Endothelial cell of umbilical vein (primary cell): ENCODE measurements around the gene MRPL34. TPM values are rescaled to one million over a fixed set of nuclear protein-coding genes. Genes with fewer than 3 reads are reported as not detected.

Experiments used
- BruUV-seq: library from RNA; stranded (reverse); fragments of 400-500 nt; replicated peaks from 2 replicates; lab custom pipeline; 2021; lab: Mats Ljungman, UMichigan
- CTCF ChIA-PET: fragments of 300-600, 350-600 bp; sonication (Branson Sonifier 250); formaldehyde crosslinking; loops from one replicate; lab custom pipeline; 2021; ENCODE audit warnings: antibody characterized with exemption, inconsistent platforms; lab: Charles Lee
- POLR2A ChIA-PET: fragments of 300-600, 350-600 bp; sonication (Branson Sonifier 250); formaldehyde crosslinking; loops from one replicate; lab custom pipeline; 2021; ENCODE audit warnings: antibody characterized with exemption, inconsistent platforms; lab: Charles Lee
- DNase-seq: peaks from one replicate; pipeline ENCODE4 v3.0.0-alpha.2; 2011; ENCODE audit warnings: low read depth, low spot score
- FAIRE-seq: peaks from 2 replicates; lab custom pipeline; 2011; peaks lifted over from hg19 to GRCh38; lab: Jason Lieb, UNC
- H2AFZ ChIP-seq: 2 replicates; pipeline ENCODE4 v1.6.0; 2012; ENCODE audit warnings: low read depth, low read length, control low read depth, inconsistent platforms
- H3K27ac ChIP-seq: 2 replicates; pipeline ENCODE4 v1.5.1; 2011; ENCODE audit warnings: low read depth, mild to moderate bottlenecking, control low read depth, low read length, moderate library complexity; ENCODE audit not compliant: insufficient read depth
- H3K27me3 ChIP-seq, 2 experiments: 2 replicates each; pipeline versions ENCODE4 v1.6.0 to v1.6.1; 2011; ENCODE audit warnings: low read length in 2 of 2, mixed read lengths in 1 of 2; ENCODE audit not compliant: control insufficient read depth in 2 of 2, insufficient read depth in 2 of 2
- H3K36me3 ChIP-seq, 2 experiments: 2 replicates in 1 of 2; 3 replicates in 1 of 2; pipeline ENCODE4 v1.5.1; 2011; ENCODE audit warnings: low read length in 2 of 2, mild to moderate bottlenecking in 1 of 2, moderate library complexity in 1 of 2; ENCODE audit not compliant: control insufficient read depth in 2 of 2, insufficient read depth in 2 of 2; ENCODE audit errors: extremely low read depth in 1 of 2
- H3K4me1 ChIP-seq: 3 replicates; pipeline ENCODE4 v1.5.1; 2011; ENCODE audit warnings: mild to moderate bottlenecking, low read length; ENCODE audit not compliant: control insufficient read depth, insufficient read depth; ENCODE audit errors: extremely low read depth
- H3K4me2 ChIP-seq: 2 replicates; pipeline ENCODE4 v1.6.1; 2011; ENCODE audit warnings: low read length, control low read depth, mixed read lengths; ENCODE audit not compliant: insufficient read depth
- H3K4me3 ChIP-seq, 3 experiments: fragments of 200-600 bp in 1 of 3; sonication (generic), shearing (Covaris generic) in 1 of 3; replicated peaks in 1 of 3; 2 replicates each; pipeline ENCODE4 v1.5.1; 2011 to 2016; ENCODE audit warnings: control low read depth in 3 of 3, low read length in 3 of 3, mild to moderate bottlenecking in 2 of 3, inconsistent platforms in 1 of 3, low read depth in 1 of 3, moderate library complexity in 1 of 3; ENCODE audit not compliant: insufficient read depth in 1 of 3
- H3K79me2 ChIP-seq: 2 replicates; pipeline ENCODE4 v1.6.0; 2012; ENCODE audit warnings: low read length, inconsistent platforms; ENCODE audit not compliant: control insufficient read depth, insufficient read depth
- H3K9ac ChIP-seq: replicated peaks from 2 replicates; pipeline ENCODE3; 2011; ENCODE audit warnings: low read length, control low read depth; ENCODE audit not compliant: insufficient read depth; ENCODE audit errors: extremely low read depth
- H3K9me1 ChIP-seq: replicated peaks from 3 replicates; pipeline ENCODE4 v1.6.0; 2011; ENCODE audit warnings: mild to moderate bottlenecking, low read length; ENCODE audit not compliant: control insufficient read depth, insufficient read depth; ENCODE audit errors: extremely low read depth
- H3K9me3 ChIP-seq: replicated peaks from 2 replicates; pipeline ENCODE4 v1.5.1; 2012; ENCODE audit warnings: low read length, inconsistent platforms; ENCODE audit not compliant: control insufficient read depth, insufficient read depth
- H4K20me1 ChIP-seq: replicated peaks from 2 replicates; pipeline ENCODE3; 2011; ENCODE audit warnings: mild to moderate bottlenecking, low read length; ENCODE audit not compliant: control insufficient read depth, insufficient read depth; ENCODE audit errors: extremely low read depth
- EZH2 ChIP-seq: IDR thresholded peaks from 2 replicates; pipeline ENCODE4 v1.6.1; 2012; ENCODE audit warnings: borderline replicate concordance, low read depth, mild to moderate bottlenecking, moderate library complexity, low read length, inconsistent platforms; ENCODE audit not compliant: severe bottlenecking
- FOS ChIP-seq: IDR thresholded peaks from 2 replicates; pipeline ENCODE4 v1.6.1; 2011; ENCODE audit warnings: mild to moderate bottlenecking, low read length, moderate library complexity, borderline replicate concordance; ENCODE audit not compliant: insufficient read depth
- GATA2 ChIP-seq: IDR thresholded peaks from 2 replicates; pipeline ENCODE4 v1.7.0; 2011; ENCODE audit warnings: low read depth, mild to moderate bottlenecking, moderate library complexity, mixed read lengths, low read length; ENCODE audit not compliant: insufficient read length, insufficient read depth
- JUN ChIP-seq: IDR thresholded peaks from 2 replicates; pipeline ENCODE4 v1.6.1; 2011; ENCODE audit warnings: borderline replicate concordance, low read depth; ENCODE audit not compliant: insufficient read length, insufficient read depth
- MYC ChIP-seq: IDR thresholded peaks from one replicate; pipeline ENCODE4 v1.6.1; 2011; ENCODE audit warnings: mild to moderate bottlenecking, low read depth, low read length
- POLR2A ChIP-seq: IDR thresholded peaks from 2 replicates; pipeline ENCODE4 v1.6.1; 2012; ENCODE audit warnings: low read depth, mild to moderate bottlenecking, control low read depth, low read length
- POLR2AphosphoS5 ChIP-seq: IDR thresholded peaks from 2 replicates; pipeline ENCODE4 v1.6.1; 2012; ENCODE audit warnings: low read depth, mild to moderate bottlenecking, control low read depth, low read length, moderate library complexity; ENCODE audit not compliant: insufficient read depth
- dilution Hi-C: fragments of 300-500 bp; cut with MboI; formaldehyde crosslinking; loops from one replicate; pipeline ENCODE4 v1.15.0; 2019; ENCODE audit warnings: low sequenced_read_pairs; ENCODE audit not compliant: extremely low pct_ligation_motif_present
- intact Hi-C: fragments of 100-400 bp; cut with micrococcal nuclease; formaldehyde crosslinking; loops from one replicate; pipeline ENCODE4 v1.10.0; 2022
- polyA plus RNA-seq, 4 experiments: library from polyadenylated mRNA; depleted of rRNA in 3 of 4; stranded (reverse) in 3 of 4; unstranded in 1 of 4; fragments of >200 nt; gene quantifications; 2 replicates each; pipeline versions ENCODE4 v1.2.1 to v1.2.3, GENCODE V29; 2011 to 2012; ENCODE audit warnings: missing spikeins in 1 of 4
- total RNA-seq: library from RNA; stranded (reverse); gene quantifications from 2 replicates; pipeline ENCODE4 v1.2.3, GENCODE V29; 2021
- TF ChIP-seq, protein P1 (sequence below): IDR thresholded peaks from 2 replicates; pipeline ENCODE4 v1.6.1; 2011; ENCODE audit not compliant: insufficient read depth, insufficient read length
- TF ChIP-seq, protein P2 (sequence below), 2 donors: IDR thresholded peaks; 1 replicate in 1 of 2; 2 replicates in 1 of 2; pipeline ENCODE4 v1.5.1; 2011; ENCODE audit warnings: low read length in 2 of 2, mild to moderate bottlenecking in 2 of 2, moderate library complexity in 2 of 2, control low read depth in 1 of 2, inconsistent platforms in 1 of 2, low read depth in 1 of 2; ENCODE audit not compliant: insufficient read depth in 1 of 2; ENCODE audit errors: extremely low read depth in 1 of 2

The MRPL34 gene
- total and polyA plus RNA-seq, 2 donors (not counting 3 experiments of a cell fraction or from before 2014, with no cell fraction given), result 45.5 to 55.7 TPM

DNA sequence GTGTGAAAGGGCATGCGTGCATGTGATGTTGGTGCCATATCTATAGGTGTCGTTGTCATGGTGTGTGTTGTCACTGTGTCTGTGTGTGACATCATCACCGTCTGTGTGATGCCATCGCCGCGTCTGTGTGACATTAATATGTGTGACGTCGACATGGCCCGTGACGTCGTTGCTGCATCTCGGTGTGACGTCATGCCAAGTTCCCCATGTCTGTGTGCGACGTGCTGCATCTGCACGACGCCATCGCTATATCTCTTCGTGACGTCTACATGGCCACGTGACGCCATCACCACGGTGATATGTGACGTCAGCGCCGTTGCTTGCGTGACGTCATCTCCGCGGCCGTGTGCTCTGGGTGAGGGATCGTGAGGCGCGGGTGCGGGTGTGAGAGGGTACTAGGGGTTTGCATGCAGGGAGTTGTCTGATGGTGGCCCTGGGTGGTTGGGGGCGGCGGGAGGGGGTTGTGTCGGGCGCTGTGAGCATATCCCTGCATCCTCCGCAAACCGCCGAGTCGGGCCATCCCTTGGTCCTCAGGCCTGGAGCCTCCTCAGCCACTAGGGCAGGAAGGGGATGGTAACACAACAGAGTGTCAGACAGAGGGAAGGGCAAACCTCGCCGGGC is 46.3 kb downstream of the MRPL34 start:
- no peaks in the 10 kb centered on the region for H3K36me3 ChIP-seq
- H3K9ac ChIP-seq, result no peak overlapping the region
- no peak for TF ChIP-seq EZH2
- TF ChIP-seq, protein P1, sequence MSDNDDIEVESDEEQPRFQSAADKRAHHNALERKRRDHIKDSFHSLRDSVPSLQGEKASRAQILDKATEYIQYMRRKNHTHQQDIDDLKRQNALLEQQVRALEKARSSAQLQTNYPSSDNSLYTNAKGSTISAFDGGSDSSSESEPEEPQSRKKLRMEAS, result no peak
- TF ChIP-seq, protein P2, sequence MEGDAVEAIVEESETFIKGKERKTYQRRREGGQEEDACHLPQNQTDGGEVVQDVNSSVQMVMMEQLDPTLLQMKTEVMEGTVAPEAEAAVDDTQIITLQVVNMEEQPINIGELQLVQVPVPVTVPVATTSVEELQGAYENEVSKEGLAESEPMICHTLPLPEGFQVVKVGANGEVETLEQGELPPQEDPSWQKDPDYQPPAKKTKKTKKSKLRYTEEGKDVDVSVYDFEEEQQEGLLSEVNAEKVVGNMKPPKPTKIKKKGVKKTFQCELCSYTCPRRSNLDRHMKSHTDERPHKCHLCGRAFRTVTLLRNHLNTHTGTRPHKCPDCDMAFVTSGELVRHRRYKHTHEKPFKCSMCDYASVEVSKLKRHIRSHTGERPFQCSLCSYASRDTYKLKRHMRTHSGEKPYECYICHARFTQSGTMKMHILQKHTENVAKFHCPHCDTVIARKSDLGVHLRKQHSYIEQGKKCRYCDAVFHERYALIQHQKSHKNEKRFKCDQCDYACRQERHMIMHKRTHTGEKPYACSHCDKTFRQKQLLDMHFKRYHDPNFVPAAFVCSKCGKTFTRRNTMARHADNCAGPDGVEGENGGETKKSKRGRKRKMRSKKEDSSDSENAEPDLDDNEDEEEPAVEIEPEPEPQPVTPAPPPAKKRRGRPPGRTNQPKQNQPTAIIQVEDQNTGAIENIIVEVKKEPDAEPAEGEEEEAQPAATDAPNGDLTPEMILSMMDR (IDR thresholded peaks at IDR 0.05; ENCODE audit: extremely low read depth in 1 of 2, insufficient read depth in 1 of 2, low read depth in 1 of 2, low read length in 2 of 2), result no peak
- no peak for TF ChIP-seq FOS
- no peak for TF ChIP-seq POLR2AphosphoS5
- TF ChIP-seq JUN, result no peak
- no peak for TF ChIP-seq POLR2A
- TF ChIP-seq MYC, result no peak
- TF ChIP-seq GATA2, result no peak
- no peaks in the 10 kb centered on the region for H3K27me3 ChIP-seq
- H3K4me2 ChIP-seq, result no peak overlapping the region
- H4K20me1 ChIP-seq, result no peaks in the 10 kb centered on the region
- intact Hi-C loops, result no loop called here
- peaks cover 35% of the 10 kb centered on the region for H3K4me1 ChIP-seq
- no peaks in the 10 kb centered on the region for H3K9me1 ChIP-seq
- FAIRE-seq (no peak), DNase-seq (no peak)
- H2AFZ ChIP-seq, result no peak overlapping the region
- POLR2A ChIA-PET, result no interaction called here
- no peak overlapping the region for H3K27ac ChIP-seq
- H3K4me3 ChIP-seq, result no peak overlapping the region
- H3K79me2 ChIP-seq, result no peaks in the 10 kb centered on the region
- BruUV-seq, result no TSS peak
- dilution Hi-C loops, result no loop called here
- H3K9me3 ChIP-seq, result no peaks in the 10 kb centered on the region
- CTCF ChIA-PET, result no interaction called here
